GM18498 (cell line): ENCODE data around the gene RNF212.

ENCODE experiments used
- ATAC-seq: cut with Tn5 transposase; IDR thresholded peaks from one replicate; pipeline ENCODE4 v1.9.1; 2021; ENCODE audit warnings: mild to moderate bottlenecking, moderate library complexity; ENCODE audit not compliant: unreplicated experiment

The RNF212 gene

DNA sequence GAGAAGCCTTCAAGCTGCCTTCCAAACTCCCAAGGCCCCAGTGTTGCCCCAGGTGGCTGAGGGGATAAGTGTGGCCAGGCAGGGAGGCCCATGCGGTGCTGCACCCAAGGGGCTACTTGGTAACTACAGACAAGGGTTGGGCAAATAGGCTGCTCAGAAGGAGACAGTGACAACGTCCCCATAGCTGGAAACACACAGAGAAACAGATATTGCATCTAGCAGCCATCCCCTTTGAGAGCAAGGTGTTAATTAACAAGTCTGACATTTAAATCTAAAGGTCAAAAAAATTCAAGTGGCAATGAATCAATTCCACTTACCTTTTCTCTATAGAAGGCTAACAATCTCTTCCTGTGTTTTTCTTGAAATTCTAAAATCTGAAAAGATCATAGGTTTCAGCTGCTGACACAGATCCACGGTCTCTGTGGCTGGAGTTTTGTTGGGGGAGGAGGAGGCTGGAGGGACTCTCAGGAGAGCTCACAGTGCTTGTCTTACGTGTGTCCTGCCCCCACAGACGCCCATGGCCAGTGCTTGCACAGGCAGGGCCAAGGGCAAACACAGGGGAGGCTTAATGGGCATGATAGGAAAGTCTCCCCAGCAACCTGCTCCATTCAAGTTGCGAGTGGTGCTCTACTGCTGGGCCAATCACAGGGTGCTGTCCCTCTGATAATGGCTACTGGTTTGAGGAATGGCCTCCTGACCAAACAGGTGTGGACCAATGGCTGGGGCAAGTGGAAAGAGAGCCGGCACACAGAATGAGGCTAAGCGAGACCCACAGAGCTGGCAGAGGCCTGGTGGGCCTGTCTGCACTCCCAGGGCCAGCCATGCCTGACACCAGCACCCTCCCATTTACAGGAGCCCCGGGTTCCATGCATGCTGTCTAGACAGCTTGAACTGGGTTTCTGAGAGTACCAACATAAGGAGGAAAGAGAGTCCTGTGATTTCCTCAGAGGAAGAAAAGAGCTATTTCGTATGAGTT is 22.6 kb downstream of the RNF212 start:
- no peak for ATAC-seq

DNA sequence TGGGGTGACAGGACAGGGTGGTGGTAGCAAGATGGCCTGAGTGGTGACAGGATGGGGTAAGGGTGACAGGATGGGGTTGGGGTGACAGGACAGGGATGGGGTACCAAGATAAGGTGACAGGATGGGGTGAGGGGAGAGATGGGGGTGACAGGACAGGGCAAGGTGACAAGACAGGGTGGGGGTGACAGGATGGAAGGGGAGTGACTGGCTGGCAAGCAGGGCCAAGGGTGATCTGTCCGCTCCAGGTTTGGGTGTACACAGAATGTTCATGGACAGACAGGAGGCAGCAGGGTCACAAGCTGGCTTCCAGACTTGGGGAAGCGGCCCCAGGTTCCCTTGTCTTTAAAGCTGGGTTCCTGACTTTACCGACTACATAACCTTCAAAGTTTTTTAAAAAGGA is 23.3 kb downstream of the RNF212 start:
- no peak for ATAC-seq

DNA sequence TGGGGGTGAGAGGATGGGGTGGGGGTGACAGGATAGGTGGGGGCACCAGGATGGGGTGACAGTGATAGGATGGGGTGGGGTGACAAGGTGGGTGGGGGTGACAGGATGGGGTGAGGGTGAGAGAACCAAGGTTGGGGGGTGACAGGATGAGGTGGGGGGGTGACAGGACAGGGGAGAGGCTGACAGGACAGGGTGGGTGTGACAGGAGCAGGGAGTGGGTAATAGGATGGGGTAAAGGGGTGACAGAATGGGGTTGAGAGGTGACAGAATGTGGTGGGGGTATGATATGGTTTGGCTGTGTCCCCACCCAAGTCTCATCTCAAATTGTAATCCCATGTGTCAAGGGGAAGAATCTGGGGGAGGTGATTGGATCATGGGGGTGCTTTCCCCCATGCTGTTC is 26.0 kb downstream of the RNF212 start:
- no peak for ATAC-seq

DNA sequence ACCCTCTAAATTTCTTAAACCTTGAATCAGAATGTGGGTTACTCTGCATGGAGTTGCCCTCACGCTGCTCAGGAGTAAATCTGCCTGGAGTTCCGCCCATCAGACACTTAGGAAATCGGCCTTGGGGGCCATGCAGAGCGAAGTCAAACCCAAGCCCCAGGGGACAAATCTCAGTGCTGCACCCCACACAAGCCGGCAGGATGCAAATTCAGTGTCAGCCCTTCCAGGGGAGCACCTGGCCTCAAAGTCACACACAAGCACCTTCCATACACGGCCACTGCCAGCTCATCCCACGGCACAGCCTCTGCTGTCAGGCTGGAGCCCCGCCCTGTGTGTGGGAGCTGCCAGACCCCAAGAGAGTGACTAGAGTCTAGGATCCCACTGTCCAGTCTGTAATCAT is 27.4 kb downstream of the RNF212 start:
- ATAC-seq: no peak

DNA sequence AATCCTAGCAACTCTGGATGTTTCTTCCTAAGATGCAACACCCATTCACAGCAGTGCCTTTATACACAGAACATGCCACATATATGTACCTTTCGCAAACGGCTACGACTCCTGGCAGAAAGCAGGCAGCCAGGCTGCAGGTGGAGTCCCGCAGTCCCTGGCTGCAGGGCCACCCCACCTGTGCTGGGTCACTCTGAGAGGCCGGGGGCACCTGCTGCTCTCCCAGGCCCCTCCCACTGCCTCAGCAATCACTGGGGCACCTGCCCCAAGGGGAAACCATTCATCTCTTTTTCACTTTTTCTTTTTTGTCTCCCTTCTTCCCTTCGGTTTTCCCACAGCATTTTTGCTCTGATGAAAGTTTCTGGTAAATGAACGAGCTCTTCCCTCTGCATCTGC is 28.0 kb downstream of the RNF212 start:
- ATAC-seq: no peak

DNA sequence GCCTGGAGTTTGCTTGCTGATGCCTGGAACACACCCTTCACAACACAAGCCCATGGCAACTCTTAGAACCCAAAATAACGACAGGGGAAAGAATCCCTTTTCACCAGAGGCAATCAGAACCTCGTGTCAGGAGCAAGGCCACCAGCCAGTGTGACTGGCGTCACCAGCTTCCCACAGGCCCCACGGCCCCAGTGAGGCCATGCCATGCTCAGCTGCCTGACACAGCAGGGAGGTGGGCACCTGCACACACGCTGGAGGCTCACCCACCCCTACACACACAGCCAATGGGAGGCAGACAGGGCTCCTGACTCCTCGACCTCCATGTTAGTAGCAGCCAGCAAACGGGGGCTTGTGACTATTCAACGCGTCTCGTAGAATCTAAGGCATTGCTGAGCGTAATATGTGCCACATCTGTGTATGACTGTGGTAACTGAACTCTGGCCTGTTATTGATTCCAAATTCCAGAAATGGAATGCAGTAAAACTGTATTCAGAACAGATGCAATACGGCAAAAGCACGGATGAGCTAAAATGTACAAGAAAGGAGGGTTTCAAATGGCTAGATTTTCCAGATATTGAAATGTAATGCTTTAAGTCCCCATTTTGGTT is 28.5 kb downstream of the RNF212 start:
- ATAC-seq: no peak

DNA sequence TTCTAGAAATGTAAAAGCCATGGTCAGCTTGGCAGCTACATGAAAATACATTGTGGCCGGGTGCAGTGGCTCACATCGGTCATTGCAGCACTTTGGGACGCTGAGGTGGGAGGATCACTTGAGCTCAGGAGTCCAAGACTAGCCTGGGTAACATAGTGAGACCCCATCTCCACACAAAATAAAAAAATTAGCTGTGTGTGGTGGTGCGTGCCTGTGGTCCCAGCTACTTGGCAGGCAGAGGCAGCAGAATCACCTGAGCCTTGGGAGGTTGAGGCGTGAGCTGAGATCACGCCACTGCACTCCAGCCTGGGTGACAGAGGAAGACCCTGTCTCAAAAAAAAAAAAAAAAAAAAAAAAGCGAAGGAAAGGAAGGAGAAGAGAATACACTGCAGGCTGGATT is 29.0 kb downstream of the RNF212 start:
- no peak for ATAC-seq

DNA sequence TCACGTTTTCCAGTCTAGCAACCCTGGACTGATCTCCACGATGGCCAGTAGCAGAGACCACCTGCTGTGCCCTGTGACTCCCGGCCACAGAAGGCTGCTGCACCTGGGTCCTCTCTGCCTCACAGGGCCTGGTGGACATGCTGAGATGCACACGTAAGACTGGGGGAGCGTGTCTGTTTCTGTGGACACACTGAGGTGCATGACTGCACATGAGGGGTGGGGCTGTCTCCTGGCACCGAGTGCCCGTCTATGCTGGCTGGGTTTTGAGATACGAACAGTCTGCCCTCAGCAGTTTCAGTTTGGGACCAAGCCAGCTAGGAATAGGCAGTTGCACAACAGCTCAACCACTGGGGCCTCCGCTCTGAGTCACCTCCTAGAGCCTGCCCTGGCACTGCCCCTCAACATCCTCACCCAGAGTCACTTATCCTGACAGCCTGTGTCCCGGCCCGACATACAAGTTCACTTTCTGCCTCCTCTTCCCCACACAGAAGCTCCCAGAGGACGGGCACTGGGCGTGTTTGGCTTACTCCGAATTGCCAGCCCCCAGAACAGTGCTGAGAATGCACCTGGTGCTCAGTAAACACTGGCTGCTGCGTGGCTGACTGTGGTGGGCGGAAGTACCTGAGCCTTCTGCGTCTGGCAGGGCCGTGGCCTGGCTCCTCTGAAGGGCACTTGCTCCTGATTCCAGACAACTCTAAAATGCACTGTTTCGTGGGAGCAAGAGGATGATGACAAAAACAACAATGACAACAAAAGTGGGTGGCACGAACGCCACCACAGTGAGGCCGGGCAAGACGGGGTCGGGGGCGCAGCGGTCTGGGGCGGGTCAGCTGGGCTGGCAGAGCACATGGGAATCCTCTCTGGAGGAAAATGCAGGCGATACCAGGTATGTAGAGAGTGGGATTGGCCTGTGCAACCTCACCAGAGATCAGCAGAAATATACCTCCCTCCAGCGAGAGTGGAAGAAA is 30.9 kb downstream of the RNF212 start:
- no peak for ATAC-seq

DNA sequence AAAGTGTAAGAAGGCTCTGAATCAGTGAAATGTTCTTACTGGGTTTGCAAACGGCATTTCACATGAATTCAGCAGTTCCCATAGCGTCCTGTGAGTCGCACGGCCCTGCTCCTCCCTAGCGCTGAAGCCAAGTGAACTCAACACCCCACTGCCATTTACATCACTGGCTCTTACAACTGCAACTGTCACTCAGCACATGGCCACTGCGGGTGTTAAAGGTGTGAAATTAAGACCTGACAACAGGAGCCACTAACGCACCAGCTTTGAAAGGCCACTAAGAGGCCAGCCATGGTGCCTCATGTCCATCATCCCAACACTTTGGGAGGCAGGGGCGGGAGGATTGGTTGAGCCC is 31.7 kb downstream of the RNF212 start:
- no peak for ATAC-seq

DNA sequence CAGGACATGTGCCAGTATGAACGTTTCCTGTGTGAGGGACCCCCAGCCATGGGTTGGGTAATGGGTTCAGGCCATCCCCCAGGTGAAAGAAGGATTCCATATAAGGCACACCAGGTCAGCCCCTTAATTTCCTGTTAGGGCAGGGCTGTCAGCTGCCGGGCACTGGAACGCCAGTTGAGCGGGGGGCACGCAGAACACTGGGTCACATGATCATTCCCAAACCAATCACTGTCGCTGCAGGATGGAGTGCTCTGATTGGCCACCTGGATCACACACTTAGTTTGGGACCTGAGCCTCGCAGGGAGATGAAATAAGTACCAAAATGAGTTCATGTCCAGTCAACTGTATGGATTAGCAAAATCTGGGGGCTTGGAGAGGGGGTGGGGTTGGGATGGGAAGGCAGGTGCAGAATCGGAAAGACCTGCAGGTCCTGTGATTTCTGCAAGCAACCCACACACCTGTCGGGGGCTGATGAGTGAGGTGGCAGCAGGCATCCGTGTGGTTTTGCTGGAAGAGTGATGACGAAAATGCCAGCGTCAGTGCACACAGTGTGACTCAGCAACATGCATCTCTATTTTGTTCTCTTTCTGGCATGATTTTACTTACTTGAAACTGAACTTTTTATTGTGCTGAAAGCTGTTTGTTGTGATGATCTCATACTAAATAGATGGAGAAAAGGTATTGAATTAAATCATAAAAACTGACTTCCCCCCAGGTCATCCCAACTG is 32.2 kb downstream of the RNF212 start:
- ATAC-seq: no peak

DNA sequence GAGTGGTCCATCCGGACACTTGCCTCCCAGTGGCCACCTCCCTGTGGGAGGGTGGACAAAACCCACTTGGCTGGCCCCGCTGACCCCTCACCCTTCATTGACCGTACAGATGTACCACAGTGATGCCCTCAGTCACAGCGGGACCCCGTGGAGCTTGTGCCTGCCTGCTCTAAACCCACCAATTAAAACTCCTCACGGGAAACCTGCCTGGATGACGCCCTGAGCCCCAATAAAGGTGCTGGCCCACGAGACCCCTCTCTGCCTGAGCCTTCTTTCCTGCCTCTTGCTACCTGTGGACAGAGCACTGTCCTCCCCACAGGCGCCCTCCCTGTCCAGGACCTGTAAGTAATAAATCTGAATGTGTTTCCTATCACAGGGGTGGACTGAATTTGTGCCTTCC is 32.9 kb downstream of the RNF212 start:
- no peak for ATAC-seq

DNA sequence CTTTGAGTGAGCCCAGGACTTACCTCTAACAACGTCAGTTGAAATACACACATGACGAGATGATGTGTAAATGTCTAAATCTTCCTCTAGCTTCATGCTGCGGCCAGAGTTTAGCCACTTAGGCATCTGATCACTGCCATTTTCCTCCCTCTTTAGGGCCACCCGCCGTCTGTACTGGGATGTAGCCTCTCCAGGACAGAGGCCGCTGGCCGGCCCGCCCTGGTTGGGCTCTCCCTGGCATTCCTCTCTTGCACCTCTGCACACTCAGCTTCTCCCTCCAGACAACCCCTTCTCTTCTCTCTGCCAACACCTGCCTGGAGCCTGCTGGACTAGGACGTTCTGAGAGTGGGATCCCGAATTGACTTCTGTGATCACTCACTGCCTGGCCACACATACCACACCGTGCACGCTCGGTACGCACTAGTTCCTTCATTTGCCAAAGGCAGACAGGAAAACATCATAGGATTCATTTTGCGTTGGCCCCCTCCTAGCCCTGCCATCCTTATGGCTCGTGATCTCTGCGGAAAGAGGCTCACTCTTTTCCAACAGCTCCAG is 33.6 kb downstream of the RNF212 start:
- no peak for ATAC-seq

DNA sequence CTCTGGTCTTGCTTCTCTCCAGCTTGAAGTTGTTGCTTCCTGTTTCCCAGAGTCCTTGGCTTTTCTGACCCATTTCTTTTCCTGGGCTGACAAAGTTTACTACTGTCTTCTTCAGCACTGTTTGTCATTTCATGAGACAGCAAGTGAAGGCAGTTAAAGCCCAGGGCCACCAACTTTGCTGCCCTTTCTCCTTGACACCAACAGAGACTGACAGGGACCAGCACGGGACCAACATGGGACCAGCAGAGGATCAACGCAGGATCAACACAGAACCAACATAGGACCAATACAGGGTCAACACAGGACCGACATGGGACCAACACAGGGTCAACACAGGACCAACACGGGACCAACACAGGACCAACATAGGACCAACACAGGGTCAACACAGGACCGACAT is 34.9 kb downstream of the RNF212 start:
- no peak for ATAC-seq

DNA sequence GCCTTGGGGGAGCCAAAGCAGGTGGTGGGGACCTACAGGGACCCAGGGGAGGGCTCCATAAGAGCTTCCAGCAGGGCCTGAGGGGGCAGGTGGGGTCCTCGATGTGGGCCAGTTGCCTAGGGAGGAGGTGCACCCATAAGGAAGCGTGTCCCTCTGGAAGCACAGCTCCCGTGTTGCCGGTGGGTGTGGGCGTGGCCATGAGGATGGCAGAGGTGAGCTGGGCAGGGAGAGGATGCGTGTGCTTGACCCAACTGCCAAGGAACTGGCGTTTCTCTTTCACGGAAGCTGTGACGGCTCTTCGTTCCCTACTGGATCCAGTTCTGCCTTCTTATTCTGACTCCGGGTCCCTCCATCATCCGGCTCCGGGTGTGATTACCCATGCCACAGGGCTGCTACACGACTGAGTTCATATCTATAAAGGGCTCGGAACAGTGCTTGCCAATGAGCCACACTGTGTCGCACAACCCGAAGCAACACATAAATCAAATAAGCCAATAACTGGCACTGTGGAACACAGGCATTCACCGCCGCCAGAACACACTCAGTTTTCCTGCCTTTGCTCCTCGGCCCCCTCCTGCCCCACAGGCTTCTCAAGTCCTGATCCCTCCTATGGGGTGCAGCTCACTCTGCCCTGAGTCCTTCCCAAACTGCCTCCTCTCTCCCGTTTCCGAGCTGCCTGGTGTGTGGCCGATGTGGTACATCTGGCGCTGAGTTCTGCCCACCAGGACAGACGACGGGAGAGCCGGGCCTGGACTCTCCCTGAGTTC is 35.5 kb downstream of the RNF212 start:
- no peak for ATAC-seq

DNA sequence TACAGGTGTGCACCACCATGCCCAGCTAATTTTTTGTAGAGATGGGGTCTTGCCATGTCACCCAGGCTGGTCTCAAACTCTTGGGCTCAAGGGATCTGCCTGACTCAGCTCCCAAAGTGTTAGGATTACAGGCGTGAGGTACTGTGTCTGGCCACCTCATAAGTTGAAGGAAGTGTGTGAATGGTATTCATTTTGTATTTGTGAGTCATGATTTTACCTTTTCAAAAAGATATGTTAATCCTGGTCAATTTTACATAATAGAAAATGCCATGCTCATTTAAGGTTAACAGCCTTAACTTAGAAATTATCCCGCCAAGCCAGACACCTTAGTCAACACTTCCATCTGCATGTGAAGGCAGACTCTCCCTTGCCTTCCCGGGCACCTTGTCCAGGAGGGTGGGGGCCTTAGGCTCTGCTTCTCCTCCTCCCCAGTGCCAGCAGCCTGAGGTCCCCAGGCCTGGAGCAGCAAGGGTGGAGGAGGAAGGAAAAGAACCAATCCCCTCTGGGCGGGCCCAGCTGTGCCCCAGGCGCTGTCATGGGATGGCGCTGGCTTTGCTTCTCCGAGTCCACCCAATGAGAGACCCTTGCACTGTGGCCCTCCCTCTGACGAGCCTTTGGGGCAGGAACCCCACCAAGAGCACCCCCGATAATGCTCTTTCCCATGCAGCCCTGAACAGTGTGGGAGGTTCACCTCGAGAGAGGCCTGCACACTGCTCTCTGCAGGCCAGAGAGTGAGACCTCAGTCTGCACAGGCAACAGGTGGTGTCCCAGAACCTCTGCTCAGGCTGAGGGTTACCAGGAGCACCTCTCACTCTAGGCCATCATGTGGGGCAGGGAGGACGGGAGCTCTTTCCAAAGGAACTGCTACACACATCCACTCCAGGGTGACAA is 37.3 kb downstream of the RNF212 start:
- ATAC-seq: no peak

DNA sequence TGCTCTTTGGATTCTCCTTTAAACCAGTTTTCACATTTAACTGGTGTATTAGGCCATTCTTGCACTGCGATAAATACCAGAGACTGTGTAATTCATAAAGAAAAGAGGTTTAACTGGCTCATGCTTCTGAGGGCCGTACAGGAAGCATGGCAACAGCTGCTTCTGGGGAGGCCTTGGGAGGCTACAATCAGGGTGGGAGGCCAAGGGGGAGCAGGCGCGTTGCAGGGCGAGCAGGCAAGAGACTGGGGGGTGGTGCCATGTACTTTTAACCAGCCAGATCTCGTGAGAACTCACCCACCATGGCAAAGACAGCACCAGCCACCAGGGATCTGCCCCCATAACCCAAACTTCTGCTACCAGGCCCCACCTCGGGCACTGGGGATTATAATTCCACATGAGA is 38.1 kb downstream of the RNF212 start:
- no peak for ATAC-seq

DNA sequence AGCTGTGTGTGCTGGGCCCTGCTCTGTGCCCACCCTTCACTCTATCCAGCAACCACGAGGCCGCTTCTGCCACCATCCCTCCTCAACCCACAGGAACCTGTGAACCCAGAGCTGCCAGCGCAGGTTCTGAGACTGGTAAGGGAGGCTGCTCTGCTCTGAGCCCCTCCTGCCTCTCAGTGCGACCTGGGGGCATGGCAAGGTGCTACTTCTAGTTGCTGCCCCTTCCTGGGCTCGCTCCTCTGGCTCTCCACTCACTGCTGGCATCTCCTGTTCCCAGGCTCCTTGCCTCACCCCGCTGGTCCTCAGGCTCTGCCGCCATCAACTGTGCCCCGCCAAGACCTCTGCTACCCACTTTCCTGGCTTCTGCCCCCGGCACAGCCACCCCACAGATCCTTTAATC is 39.3 kb downstream of the RNF212 start:
- ATAC-seq: no peak

DNA sequence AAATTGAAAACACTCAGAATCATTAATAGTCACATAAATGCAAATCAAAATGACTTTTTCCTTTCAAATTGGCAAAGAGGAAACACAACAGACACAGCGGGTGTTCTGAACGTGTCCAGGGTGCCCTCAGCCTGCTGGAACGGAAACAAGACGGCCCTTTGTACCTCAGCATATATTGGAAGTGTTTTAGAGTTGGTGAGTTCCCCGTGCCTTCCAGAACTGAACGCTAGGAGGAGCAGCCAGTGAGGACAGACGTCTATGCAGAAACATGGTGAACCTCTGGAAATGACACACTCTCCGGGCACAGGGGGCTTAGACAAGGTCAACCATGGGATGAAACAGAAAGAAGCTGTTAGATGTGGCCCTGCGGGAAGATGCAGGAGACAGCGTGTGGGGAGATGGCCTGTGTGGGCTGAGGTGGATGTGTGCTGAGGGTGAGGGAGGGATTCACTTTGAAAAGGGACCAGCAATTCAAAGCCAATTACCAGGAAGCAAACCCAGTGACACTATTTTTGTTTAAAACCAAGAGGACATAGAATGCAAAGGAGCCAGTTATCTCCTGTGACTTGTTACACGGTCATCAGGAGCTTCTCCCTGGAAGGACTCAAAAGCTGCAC is 40.4 kb downstream of the RNF212 start:
- no peak for ATAC-seq
